Neuronal stem cell (in vitro differentiated cells): ENCODE measurements around the gene TAF1C.
"Not testable (repeated sequence)": the region's sequence is repeated elsewhere in the genome, so short reads cannot be mapped to it uniquely, and the experiment has no call there.

Source experiments
- DNase-seq: peaks from one replicate; pipeline ENCODE4 v3.0.0-alpha.2; 2013; ENCODE audit warnings: low spot score
- H2AFZ ChIP-seq: one replicate; pipeline ENCODE4 v1.6.1; 2013; ENCODE audit warnings: mild to moderate bottlenecking, low read length, inconsistent platforms
- H2AK5ac ChIP-seq: 2 replicates; pipeline ENCODE4 v1.6.1; 2013; ENCODE audit warnings: low read depth, mild to moderate bottlenecking, inconsistent platforms, low read length, moderate library complexity, mixed read lengths
- H2BK120ac ChIP-seq: 2 replicates; pipeline ENCODE4 v1.6.1; 2013; ENCODE audit warnings: low read depth, mild to moderate bottlenecking, inconsistent platforms, low read length, moderate library complexity, mixed read lengths
- H2BK12ac ChIP-seq: one replicate; pipeline ENCODE4 v1.6.1; 2013; ENCODE audit warnings: low read length, inconsistent platforms
- H2BK15ac ChIP-seq: 2 replicates; pipeline ENCODE4 v1.6.1; 2013; ENCODE audit warnings: mild to moderate bottlenecking, low read length, inconsistent platforms, mixed read lengths
- H2BK5ac ChIP-seq: one replicate; pipeline ENCODE4 v1.6.1; 2013; ENCODE audit warnings: inconsistent platforms, mild to moderate bottlenecking, low read length, moderate library complexity
- H3K14ac ChIP-seq: one replicate; pipeline ENCODE4 v1.6.1; 2013; ENCODE audit warnings: low read length, inconsistent platforms
- H3K18ac ChIP-seq: 2 replicates; pipeline ENCODE4 v1.6.1; 2013; ENCODE audit warnings: low read length, inconsistent platforms
- H3K23ac ChIP-seq: 2 replicates; pipeline ENCODE4 v1.6.1; 2013; ENCODE audit warnings: low read depth, mild to moderate bottlenecking, mixed read lengths, low read length, inconsistent platforms; ENCODE audit not compliant: poor library complexity
- H3K27ac ChIP-seq: replicated peaks from 3 replicates; pipeline ENCODE4 v1.5.1; 2013; ENCODE audit warnings: low read length, inconsistent platforms
- H3K27me3 ChIP-seq, 3 experiments: 2 replicates each; pipeline ENCODE4 v1.6.1; 2013; ENCODE audit warnings: low read length in 3 of 3, mild to moderate bottlenecking in 2 of 3, inconsistent platforms in 1 of 3, low read depth in 1 of 3, mixed read lengths in 1 of 3, moderate library complexity in 1 of 3; ENCODE audit not compliant: control insufficient read depth in 3 of 3, insufficient read depth in 3 of 3
- H3K36me3 ChIP-seq, 2 donors: replicated peaks in 1 of 2; 2 replicates each; pipeline ENCODE4 v1.6.1; 2013; ENCODE audit warnings: low read length in 2 of 2; ENCODE audit not compliant: control insufficient read depth in 2 of 2, insufficient read depth in 2 of 2
- H3K4ac ChIP-seq: 2 replicates; pipeline ENCODE4 v1.6.1; 2013; ENCODE audit warnings: inconsistent platforms, mild to moderate bottlenecking, low read length, moderate library complexity
- H3K4me1 ChIP-seq, 2 donors: 1 replicate in 1 of 2; 2 replicates in 1 of 2; pipeline ENCODE4 v1.6.1; 2013; ENCODE audit warnings: low read length in 2 of 2, low read depth in 1 of 2; ENCODE audit not compliant: control insufficient read depth in 2 of 2, insufficient read depth in 1 of 2
- H3K4me2 ChIP-seq: one replicate; pipeline ENCODE4 v1.6.1; 2013; ENCODE audit warnings: mild to moderate bottlenecking, low read length, inconsistent platforms; ENCODE audit not compliant: insufficient read depth, poor library complexity, severe bottlenecking
- H3K4me3 ChIP-seq, 2 donors: 2 replicates each; pipeline ENCODE4 v1.5.1; 2013; ENCODE audit warnings: low read length in 2 of 2, mild to moderate bottlenecking in 2 of 2, inconsistent platforms in 1 of 2, moderate library complexity in 1 of 2
- H3K79me1 ChIP-seq: one replicate; pipeline ENCODE4 v1.6.1; 2013; ENCODE audit warnings: low read depth, mild to moderate bottlenecking, inconsistent platforms, low read length, moderate library complexity
- H3K9ac ChIP-seq: one replicate; pipeline ENCODE4 v1.6.1; 2013; ENCODE audit warnings: mild to moderate bottlenecking, low read depth, low read length, inconsistent platforms; ENCODE audit not compliant: poor library complexity
- H3K9me3 ChIP-seq, 2 donors: replicated peaks in 1 of 2; 2 replicates each; pipeline versions ENCODE3 to v1.6.1; 2013; ENCODE audit warnings: low read length in 2 of 2, mild to moderate bottlenecking in 2 of 2, inconsistent platforms in 1 of 2, low read depth in 1 of 2, mixed read lengths in 1 of 2, moderate library complexity in 1 of 2; ENCODE audit not compliant: control insufficient read depth in 2 of 2, insufficient read depth in 1 of 2
- H4K8ac ChIP-seq: one replicate; pipeline ENCODE4 v1.6.1; 2013; ENCODE audit warnings: low read depth, mild to moderate bottlenecking, inconsistent platforms, low read length, moderate library complexity
- H4K91ac ChIP-seq: one replicate; pipeline ENCODE4 v1.6.1; 2013; ENCODE audit warnings: low read length, low read depth, mild to moderate bottlenecking, inconsistent platforms; ENCODE audit not compliant: poor library complexity
- WGBS, 2 donors: extraction: QIAGEN DNeasy Blood & Tissue Kit; methylation state at CpG; one replicate each; pipeline ENCODE4 v1.1.7; 2013; ENCODE audit warnings: missing lambda C conversion rate in 2 of 2, mixed read lengths in 1 of 2; ENCODE audit not compliant: insufficient read length in 2 of 2, insufficient replicate concordance in 1 of 2; ENCODE audit errors: extremely low coverage in 2 of 2; 5-methylcytosine and 5-hydroxymethylcytosine counted together

The TAF1C gene

DNA sequence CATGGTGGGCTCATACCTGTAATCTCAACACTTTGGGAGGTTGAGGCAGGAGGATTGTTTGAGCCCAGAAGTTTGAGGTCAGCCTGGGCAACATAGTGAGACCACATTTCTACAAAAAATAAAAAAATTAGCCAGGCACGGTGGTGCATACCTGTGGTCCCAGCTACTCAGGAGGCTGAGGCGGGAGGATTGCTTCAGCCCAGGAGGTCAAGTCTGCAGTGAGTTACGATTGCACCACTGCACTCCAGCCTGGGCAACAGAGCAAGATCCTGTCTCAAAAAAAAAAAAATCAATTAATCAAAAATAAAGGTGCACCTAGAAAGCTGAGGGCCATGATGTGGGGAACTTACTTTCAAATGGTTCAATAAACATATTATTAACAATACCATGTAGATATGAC is 29.3 kb upstream of the TAF1C start:
- H3K79me1 ChIP-seq, DNase-seq, H3K9ac ChIP-seq, H2BK5ac ChIP-seq, H2BK12ac ChIP-seq, H3K36me3 ChIP-seq, H3K14ac ChIP-seq, H3K4me3 ChIP-seq, H2AFZ ChIP-seq, H4K91ac ChIP-seq, H3K18ac ChIP-seq, H3K23ac ChIP-seq, H3K4me1 ChIP-seq, H2BK15ac ChIP-seq, H3K4ac ChIP-seq, H4K8ac ChIP-seq, H3K27ac ChIP-seq, H3K27me3 ChIP-seq, H3K4me2 ChIP-seq, H3K9me3 ChIP-seq, H2AK5ac ChIP-seq, H2BK120ac ChIP-seq: not testable (repeated sequence)
- no CpG with 5 or more reads among the region's 3 CpGs for WGBS, 2 donors

DNA sequence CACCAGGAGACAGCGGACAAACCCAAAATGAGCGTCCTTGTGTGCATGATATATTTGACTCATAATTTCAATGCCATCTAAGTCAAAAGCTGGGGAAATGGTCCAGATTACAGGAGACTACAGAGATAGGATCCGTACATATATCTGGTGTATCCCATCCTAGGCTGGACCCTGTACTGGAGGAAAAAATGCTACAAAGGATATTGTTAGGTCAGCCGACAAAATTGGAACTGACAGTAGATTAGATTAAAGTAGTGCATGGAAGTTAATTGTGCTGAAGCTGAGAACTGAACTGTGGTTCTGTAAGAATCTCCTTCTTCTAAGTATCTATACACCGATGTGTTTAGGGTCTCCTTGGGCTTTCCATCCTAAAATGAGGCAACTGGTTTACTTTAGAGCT is 28.7 kb upstream of the TAF1C start:
- Histone ChIP-seq H2AK5ac (no peak overlapping the region), H3K9ac (no peak overlapping the region), H2AFZ (no peak overlapping the region), H3K18ac (no peak overlapping the region), H3K36me3 (no peaks in the 10 kb centered on the region), H2BK5ac (no peak overlapping the region), H3K9me3 (no peaks in the 10 kb centered on the region), H3K4me1 (peaks cover 3 to 9% of the 10 kb centered on the region in 2 donors), H3K79me1 (no peaks in the 10 kb centered on the region), H3K4ac (no peak overlapping the region), H4K91ac (no peak overlapping the region), H3K27me3 (peaks cover 0 to 8% (median 0%) of the 10 kb centered on the region in 3 experiments), H2BK15ac (no peak overlapping the region), H3K4me2 (no peak overlapping the region), H3K27ac (no peak overlapping the region), H2BK12ac (no peak overlapping the region), H4K8ac (no peak overlapping the region), H3K23ac (no peak overlapping the region), H3K14ac (no peak overlapping the region), H3K4me3 (no peak overlapping the region), H2BK120ac (no peak overlapping the region)
- DNase-seq = no peak
- no CpG with 5 or more reads among the region's 5 CpGs for WGBS, 2 donors

DNA sequence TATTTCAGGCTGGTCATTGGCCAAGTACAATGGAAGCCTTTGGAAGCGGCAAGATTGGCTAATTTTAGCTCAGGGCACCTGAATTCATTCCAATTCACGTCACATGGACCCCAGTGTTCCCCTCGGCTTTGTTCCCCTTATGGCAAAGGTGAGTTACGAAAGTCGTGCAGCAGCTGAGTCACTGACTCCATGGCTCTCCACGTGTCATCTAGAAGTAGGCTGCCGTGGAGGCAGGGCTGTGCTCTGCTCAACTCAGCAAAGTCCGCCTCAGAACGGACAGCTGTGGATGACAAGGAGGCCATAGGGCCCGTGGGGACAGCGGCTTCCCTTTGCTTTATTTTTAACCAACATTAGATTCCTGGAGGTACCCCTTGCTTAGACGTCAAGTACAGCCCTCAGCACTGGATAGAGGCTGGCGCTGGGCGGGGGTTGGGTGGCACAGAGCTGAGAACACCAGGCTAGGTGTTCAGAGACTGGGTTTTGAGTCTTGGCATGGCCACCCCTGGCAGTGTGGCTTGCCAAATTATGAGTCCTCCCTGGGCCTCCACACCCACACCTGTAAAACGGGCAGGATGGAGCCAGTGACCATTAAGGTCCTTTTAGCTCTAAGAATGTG is 27.7 kb upstream of the TAF1C start:
- H3K18ac ChIP-seq = peak overlapping the region; percentile 5
- DNase-seq = no peak
- WGBS, 2 donors = no CpG with 5 or more reads among the region's 15 CpGs

DNA sequence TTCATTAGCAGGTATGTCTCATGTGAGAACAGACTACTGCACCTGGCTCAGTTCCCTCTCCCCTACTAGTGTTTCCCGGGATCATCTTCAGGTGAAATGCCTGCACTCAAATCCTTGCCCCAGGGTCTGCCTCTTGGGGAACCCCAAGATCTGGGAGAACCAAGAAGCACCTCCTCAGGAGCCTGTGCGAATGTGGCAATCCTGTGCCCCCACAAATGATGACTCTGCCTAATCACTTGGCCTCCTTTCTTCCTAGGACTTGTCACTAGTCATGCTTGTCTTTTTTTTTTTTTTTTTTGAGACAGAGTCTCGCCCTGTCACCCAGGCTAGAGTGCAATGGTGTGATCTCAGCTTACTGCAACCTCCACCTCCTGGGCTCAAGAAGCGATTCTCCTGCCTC is 25.8 kb upstream of the TAF1C start:
- H3K23ac ChIP-seq = no peak overlapping the region
- peaks cover 0 to 4% of the 10 kb centered on the region in 2 donors for H3K4me1 ChIP-seq
- H2BK5ac ChIP-seq = no peak overlapping the region
- DNase-seq = no peak
- peaks cover 0 to 13% (median 0%) of the 10 kb centered on the region in 3 experiments for H3K27me3 ChIP-seq
- H2BK120ac ChIP-seq = no peak overlapping the region
- H2AFZ ChIP-seq = no peak overlapping the region
- no peaks in the 10 kb centered on the region for H3K79me1 ChIP-seq
- H3K36me3 ChIP-seq = no peaks in the 10 kb centered on the region
- H3K4ac ChIP-seq = no peak overlapping the region
- no peak overlapping the region for H3K18ac ChIP-seq
- no peak overlapping the region for H3K4me2 ChIP-seq
- no peak overlapping the region for H3K4me3 ChIP-seq
- no peak overlapping the region for H3K14ac ChIP-seq
- H2BK12ac ChIP-seq = no peak overlapping the region
- H3K27ac ChIP-seq = no peak overlapping the region
- no peak overlapping the region for H2BK15ac ChIP-seq
- no peak overlapping the region for H4K91ac ChIP-seq
- H3K9me3 ChIP-seq = no peaks in the 10 kb centered on the region
- H2AK5ac ChIP-seq = no peak overlapping the region
- H4K8ac ChIP-seq = no peak overlapping the region
- no peak overlapping the region for H3K9ac ChIP-seq
- no CpG with 5 or more reads among the region's 4 CpGs for WGBS, 2 donors

More for the DNA sequence above, 27.7 kb upstream of the TAF1C start:
- Histone ChIP-seq H2AK5ac (no peak overlapping the region), H2AFZ (no peak overlapping the region), H3K14ac (no peak overlapping the region), H2BK12ac (peak overlapping the region; percentile 2), H3K4me1 (peaks cover 3 to 9% of the 10 kb centered on the region in 2 donors), H3K36me3 (no peaks in the 10 kb centered on the region), H3K9me3 (no peaks in the 10 kb centered on the region), H2BK120ac (no peak overlapping the region), H3K9ac (no peak overlapping the region), H4K91ac (peak overlapping the region; percentile 20), H3K4me3 (no peak overlapping the region), H3K4ac (no peak overlapping the region), H2BK15ac (no peak overlapping the region), H3K79me1 (no peaks in the 10 kb centered on the region), H2BK5ac (no peak overlapping the region), H4K8ac (no peak overlapping the region), H3K4me2 (no peak overlapping the region), H3K23ac (no peak overlapping the region), H3K27me3 (peaks cover 0 to 8% (median 0%) of the 10 kb centered on the region in 3 experiments), H3K27ac (no peak overlapping the region)
